Measurements from ENCODE around the gene SHB.

DNA sequence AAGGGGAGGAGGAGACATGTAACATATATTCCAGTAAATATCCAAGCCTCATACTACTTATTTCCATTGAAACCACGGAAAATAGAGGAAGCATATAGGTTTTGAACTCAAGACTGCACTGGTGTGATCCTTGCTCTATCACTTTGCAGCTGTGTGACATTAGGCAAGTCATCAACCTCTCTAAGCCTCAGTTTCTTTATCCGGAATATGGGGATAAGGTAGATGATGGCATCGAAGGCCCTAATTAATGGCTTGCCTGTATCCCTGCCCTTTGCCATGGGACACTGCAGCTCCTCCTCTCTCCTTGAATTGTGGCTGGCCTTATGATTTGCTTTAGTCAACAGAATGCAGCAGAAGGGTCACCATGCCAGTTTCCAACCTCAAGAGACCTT, 6.9 kb downstream of the SHB start:
- TF ChIP-seq POLR2AphosphoS2 (conservative IDR thresholded peaks at IDR 0.05; ENCODE audit: low read length) = no peak
- no peak for TF ChIP-seq CTCF (IDR thresholded peaks at IDR 0.05)
- no peak for TF ChIP-seq REST (IDR thresholded peaks at IDR 0.05)
- no peak for TF ChIP-seq EP300 (IDR thresholded peaks at IDR 0.05)
- no peak for TF ChIP-seq KDM5A (IDR thresholded peaks at IDR 0.05)
- no peak for TF ChIP-seq JUNB (IDR thresholded peaks at IDR 0.05)
- no peak for TF ChIP-seq ZFP36 (IDR thresholded peaks at IDR 0.05; ENCODE audit: borderline replicate concordance, partially characterized antibody)
- TF ChIP-seq POLR2A (IDR thresholded peaks at IDR 0.05; ENCODE audit: low read length) = no peak
- TF ChIP-seq SMC3 (IDR thresholded peaks at IDR 0.05) = no peak
- no peak for TF ChIP-seq EHMT2 (IDR thresholded peaks at IDR 0.05; ENCODE audit: low read depth)
- no peak for TF ChIP-seq HDAC2 (IDR thresholded peaks at IDR 0.05)
- TF ChIP-seq HOXA7 (CRISPR knock-in tag; IDR thresholded peaks at IDR 0.05) = no peak
- TF ChIP-seq ZC3H11A (IDR thresholded peaks at IDR 0.05) = no peak

Measured in A549 (cell line).